ENCODE measurements around the gene PIK3R3. TPM values are rescaled to one million over a fixed set of nuclear protein-coding genes. Genes with fewer than 3 reads are reported as not detected.

PIK3R3 gene
- total and polyA plus RNA-seq, 2 experiments from 2014 or later, result 8.4 to 16.8 TPM

GRCh38 chr1:46043458-46044017, 88.9 kb downstream of the PIK3R3 start:
- no peaks in the 10 kb centered on the region for H3K9me2 ChIP-seq (replicated peaks; ENCODE audit: insufficient read depth)
- DNase-seq (ENCODE audit: low spot score), result no peak
- no peak overlapping the region for H3K27ac ChIP-seq
- no peaks in the 10 kb centered on the region for H3K9me3 ChIP-seq (ENCODE audit: low read depth)
- no peak overlapping the region for H3K4me2 ChIP-seq
- no peak overlapping the region for H3K4me3 ChIP-seq
- H3K27me3 ChIP-seq, result no peaks in the 10 kb centered on the region
- TF ChIP-seq EZH2 (IDR thresholded peaks at IDR 0.05; ENCODE audit: borderline replicate concordance) (no peak), EZH2phosphoT487 (IDR thresholded peaks at IDR 0.05; ENCODE audit: low read depth, severe bottlenecking, unreplicated experiment) (no peak), CTCF (IDR thresholded peaks at IDR 0.05; ENCODE audit: poor library complexity) (no peak)
- H4K20me1 ChIP-seq (ENCODE audit: insufficient read depth, poor library complexity, severe bottlenecking), result no peaks in the 10 kb centered on the region
- peaks cover 9% of the 10 kb centered on the region for H3K4me1 ChIP-seq (ENCODE audit: insufficient read depth)
- WGBS (ENCODE audit: low lambda C conversion rate, missing lambda C conversion rate), result 70% methylated on average over 11 of the region's 11 CpGs
- peaks cover 5% of the 10 kb centered on the region for H3K36me3 ChIP-seq (replicated peaks; ENCODE audit: insufficient read depth, low read depth)
- no peak overlapping the region for H2AFZ ChIP-seq
- H3K79me2 ChIP-seq, result no peaks in the 10 kb centered on the region

GRCh38 chr1:46041974-46042373, 90.5 kb downstream of the PIK3R3 start:
- TF ChIP-seq EZH2phosphoT487 (IDR thresholded peaks at IDR 0.05; ENCODE audit: low read depth, severe bottlenecking, unreplicated experiment) (no peak), EZH2 (IDR thresholded peaks at IDR 0.05; ENCODE audit: borderline replicate concordance) (no peak), CTCF (IDR thresholded peaks at IDR 0.05; ENCODE audit: poor library complexity) (no peak)
- Histone ChIP-seq H3K9me3 (ENCODE audit: low read depth) (no peaks in the 10 kb centered on the region), H2AFZ (no peak overlapping the region), H4K20me1 (ENCODE audit: insufficient read depth, poor library complexity, severe bottlenecking) (no peaks in the 10 kb centered on the region), H3K4me3 (no peak overlapping the region), H3K27ac (no peak overlapping the region), H3K4me1 (ENCODE audit: insufficient read depth) (peaks cover 9% of the 10 kb centered on the region), H3K79me2 (no peaks in the 10 kb centered on the region), H3K4me2 (no peak overlapping the region), H3K9me2 (replicated peaks; ENCODE audit: insufficient read depth) (no peaks in the 10 kb centered on the region), H3K27me3 (no peaks in the 10 kb centered on the region), H3K36me3 (replicated peaks; ENCODE audit: insufficient read depth, low read depth) (peaks cover 5% of the 10 kb centered on the region)
- DNase-seq (ENCODE audit: low spot score), result no peak

DNA sequence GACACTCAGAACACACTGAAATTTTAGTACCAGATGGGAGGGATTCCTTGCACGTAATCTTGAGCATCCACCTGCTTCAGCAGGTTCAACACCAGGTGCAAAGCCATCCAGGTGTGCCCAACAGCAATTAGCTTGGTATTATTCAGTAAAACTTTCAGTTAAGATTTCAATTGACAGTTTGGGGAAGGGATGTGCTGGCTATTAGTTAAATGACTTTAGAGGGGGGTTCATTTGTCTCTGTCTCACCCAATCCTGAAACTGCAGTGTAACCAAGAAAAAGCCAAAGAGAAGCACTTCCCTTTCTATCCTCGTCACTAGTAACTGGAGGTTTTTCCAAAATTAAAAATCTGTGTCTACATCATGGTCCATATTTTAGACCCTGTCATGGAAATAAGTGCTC, 90.9 kb downstream of the PIK3R3 start:
- H3K4me3 ChIP-seq, result no peak overlapping the region
- no peaks in the 10 kb centered on the region for H3K27me3 ChIP-seq
- no peaks in the 10 kb centered on the region for H3K9me3 ChIP-seq (ENCODE audit: low read depth)

More for the DNA sequence above, 90.9 kb downstream of the PIK3R3 start:
- no peak overlapping the region for H3K4me2 ChIP-seq
- no peaks in the 10 kb centered on the region for H3K9me2 ChIP-seq (replicated peaks; ENCODE audit: insufficient read depth)
- H3K36me3 ChIP-seq (replicated peaks; ENCODE audit: insufficient read depth, low read depth), result peaks cover 5% of the 10 kb centered on the region
- peaks cover 9% of the 10 kb centered on the region for H3K4me1 ChIP-seq (ENCODE audit: insufficient read depth)
- no peak overlapping the region for H2AFZ ChIP-seq
- no peak for DNase-seq (ENCODE audit: low spot score)
- H4K20me1 ChIP-seq (ENCODE audit: insufficient read depth, poor library complexity, severe bottlenecking), result no peaks in the 10 kb centered on the region
- no peaks in the 10 kb centered on the region for H3K79me2 ChIP-seq
- 97% methylated on average over 2 of the region's 2 CpGs for WGBS (ENCODE audit: low lambda C conversion rate, missing lambda C conversion rate)
- TF ChIP-seq CTCF (IDR thresholded peaks at IDR 0.05; ENCODE audit: poor library complexity) (no peak), EZH2 (IDR thresholded peaks at IDR 0.05; ENCODE audit: borderline replicate concordance) (no peak), EZH2phosphoT487 (IDR thresholded peaks at IDR 0.05; ENCODE audit: low read depth, severe bottlenecking, unreplicated experiment) (no peak)
- H3K27ac ChIP-seq, result no peak overlapping the region

All from hepatocyte (in vitro differentiated cells).